ENCODE measurements around the gene TCHHL1. TPM values are rescaled to one million over a fixed set of nuclear protein-coding genes. Genes with fewer than 3 reads are reported as not detected.
A peak's percentile ranks its signal among the peaks of the same experiment; 100 is the strongest.

Gene TCHHL1
- total and polyA plus RNA-seq, 9 of the 15 experiments (the other 6 are each of a cell fraction or from before 2014, with no cell fraction given): not detected

GRCh38 chr1:152052606-152053005 is 36.3 kb downstream of the TCHHL1 start (continued):
- no peak for TF ChIP-seq ZNF655 (CRISPR knock-in tag; IDR thresholded peaks at IDR 0.05)
- no peak for TF ChIP-seq RBM15 (IDR thresholded peaks at IDR 0.05; ENCODE audit: insufficient read depth, low read length)
- TF ChIP-seq HDAC3 (IDR thresholded peaks at IDR 0.05; ENCODE audit: borderline replicate concordance, partially characterized antibody): no peak
- TF ChIP-seq WHSC1 (IDR thresholded peaks at IDR 0.05; ENCODE audit: low read length): no peak
- 0 out of 4 replicates have a peak, but pooled peaks of 1 of the 2 experiments have one; percentile 16 for TF ChIP-seq RCOR1 (IDR thresholded peaks at IDR 0.05; ENCODE audit: borderline replicate concordance in 1 of 2, low read depth in 2 of 2, low read length in 2 of 2)
- TF ChIP-seq ELK1 (CRISPR knock-in tag; IDR thresholded peaks at IDR 0.05): no peak
- TF ChIP-seq TCF7L2 (IDR thresholded peaks at IDR 0.05; ENCODE audit: low read depth, low read length): no peak
- TF ChIP-seq MBD2 (IDR thresholded peaks at IDR 0.05; ENCODE audit: borderline replicate concordance, low read depth): no peak
- no peak for TF ChIP-seq ZNF347 (CRISPR knock-in tag; IDR thresholded peaks at IDR 0.05; ENCODE audit: low read depth)
- TF ChIP-seq NR0B1 (IDR thresholded peaks at IDR 0.05; ENCODE audit: partially characterized antibody): no peak
- TF ChIP-seq ZFP1 (CRISPR knock-in tag; IDR thresholded peaks at IDR 0.05): no peak
- peak; percentile 43; the same call in 1 of the 2 replicates for TF ChIP-seq ARID2 (IDR thresholded peaks at IDR 0.05)
- TF ChIP-seq GTF2E2 (tag; IDR thresholded peaks at IDR 0.05): no peak
- TF ChIP-seq DEAF1 (CRISPR knock-in tag; IDR thresholded peaks at IDR 0.05): peak; percentile 70; the same call in 1 of the 2 replicates
- TF ChIP-seq ATF3 (IDR thresholded peaks at IDR 0.05): no peak
- TF ChIP-seq ATF3 (CRISPR knock-in tag; conservative IDR thresholded peaks at IDR 0.05): no peak; the same call in 1 of the 2 replicates
- TF ChIP-seq RAD21 (CRISPR knock-in tag; conservative IDR thresholded peaks at IDR 0.05 in 1 of 2, IDR thresholded peaks at IDR 0.05 in 1 of 2): peak; percentile 87 to 93
- TF ChIP-seq ZNF699 (CRISPR knock-in tag; IDR thresholded peaks at IDR 0.05; ENCODE audit: insufficient replicate concordance): no peak
- TF ChIP-seq RBM14 (IDR thresholded peaks at IDR 0.05; ENCODE audit: borderline replicate concordance, insufficient read depth, low read depth, low read length): no peak
- TF ChIP-seq KHSRP (IDR thresholded peaks at IDR 0.05): no peak
- TF ChIP-seq BCL6 (CRISPR knock-in tag; IDR thresholded peaks at IDR 0.05): no peak
- TF ChIP-seq MXD1 (CRISPR knock-in tag; IDR thresholded peaks at IDR 0.05; ENCODE audit: borderline replicate concordance, poor library complexity, severe bottlenecking): no peak
